Activated CD4-positive, alpha-beta T cell treated with anti-CD3 and anti-CD28 coated beads, Interleukin-2, amount 10 ng/mL, durations not matched to agents 7 days and 5 days (primary cell): ENCODE measurements around the gene PRR13. TPM values are rescaled to one million over a fixed set of nuclear protein-coding genes. Genes with fewer than 3 reads are reported as not detected.

Experiments used
- CTCF ChIA-PET: fragments of 350-600 bp; sonication (Branson Sonifier 250); formaldehyde crosslinking; loops from one replicate; lab custom pipeline; 2021; ENCODE audit warnings: antibody characterized with exemption; lab: Charles Lee
- POLR2A ChIA-PET: fragments of 350-600 bp; sonication (Branson Sonifier 250); formaldehyde crosslinking; loops from one replicate; lab custom pipeline; 2021; ENCODE audit warnings: antibody characterized with exemption; lab: Charles Lee
- DNase-seq: peaks from one replicate; pipeline ENCODE4 v3.0.0-alpha.2; 2020
- H3K27ac Mint-ChIP-seq: one replicate; pipeline ENCODE4 v1.8.0; 2021; ENCODE audit warnings: mild to moderate bottlenecking, moderate library complexity, mixed read lengths
- H3K27me3 Mint-ChIP-seq: one replicate; pipeline ENCODE4 v1.8.0; 2021; ENCODE audit warnings: mixed read lengths
- H3K36me3 Mint-ChIP-seq: one replicate; pipeline ENCODE4 v1.8.0; 2021; ENCODE audit warnings: low read depth, mixed read lengths
- H3K4me1 Mint-ChIP-seq: one replicate; pipeline ENCODE4 v1.8.0; 2021; ENCODE audit warnings: mixed read lengths
- H3K4me3 Mint-ChIP-seq: one replicate; pipeline ENCODE4 v1.8.0; 2021; ENCODE audit warnings: mild to moderate bottlenecking, moderate library complexity, mixed read lengths
- H3K9me3 Mint-ChIP-seq: one replicate; pipeline ENCODE4 v1.8.0; 2021; ENCODE audit warnings: mixed read lengths
- total RNA-seq, 2 experiments: library from RNA; stranded (reverse); gene quantifications; one replicate each; pipeline ENCODE4 v1.2.3, GENCODE V29; 2021

Gene PRR13
- total RNA-seq, 2 experiments from 2014 or later = 223 to 229 TPM

- no peak for DNase-seq
- Mint-ChIP-seq H3K4me3 (no peak overlapping the region), H3K27ac (no peak overlapping the region), H3K27me3 (no peaks in the 10 kb centered on the region), H3K36me3 (peaks cover 15% of the 10 kb centered on the region), H3K9me3 (no peaks in the 10 kb centered on the region), H3K4me1 (peaks cover 20% of the 10 kb centered on the region)
- ChIA-PET CTCF (interaction anchor here (1.3 to 2.9 kb wide), 4 partner anchors 8 to 168 kb away, joined by 4 to 11 read pairs (median 7); partner anchors contain the start of gene AAAS), POLR2A (no interaction called here)
Measured at GRCh38 chr12:53489242-53489864, 47.8 kb downstream of the PRR13 start.

- Mint-ChIP-seq H3K36me3 (peaks cover 4% of the 10 kb centered on the region), H3K4me3 (peak overlapping the region; percentile 82), H3K4me1 (peaks cover 29% of the 10 kb centered on the region), H3K9me3 (no peaks in the 10 kb centered on the region), H3K27ac (peak overlapping the region; percentile 28), H3K27me3 (no peaks in the 10 kb centered on the region)
- DNase-seq = no peak
- ChIA-PET POLR2A (interaction anchor here (0.6 kb wide), 1 partner anchor 8 kb away, joined by 3 read pairs; no protein-coding TSS in a partner anchor), CTCF (interaction anchor here (0.6 to 1.4 kb wide), 6 partner anchors 9 to 113 kb away, joined by 3 to 8 read pairs (median 3); no protein-coding TSS in a partner anchor)
Measured at GRCh38 chr12:53492188-53492587, 50.7 kb downstream of the PRR13 start.

- H3K4me3 Mint-ChIP-seq = peak overlapping the region; percentile 82
- peak overlapping the region; percentile 67 for H3K27ac Mint-ChIP-seq
- no peaks in the 10 kb centered on the region for H3K36me3 Mint-ChIP-seq
- peaks cover 36% of the 10 kb centered on the region for H3K4me1 Mint-ChIP-seq
- peak; percentile 89 for DNase-seq
- ChIA-PET CTCF (interaction anchor here (0.9 to 1.4 kb wide), 7 partner anchors 9 to 113 kb away, joined by 3 to 4 read pairs (median 3); partner anchors contain the start of gene SP1), POLR2A (interaction anchor here (0.6 kb wide), 1 partner anchor 7 kb away, joined by 3 read pairs; no protein-coding TSS in a partner anchor)
- H3K27me3 Mint-ChIP-seq = no peaks in the 10 kb centered on the region
- no peaks in the 10 kb centered on the region for H3K9me3 Mint-ChIP-seq
Measured at GRCh38 chr12:53492830-53493609, 51.5 kb downstream of the PRR13 start.

GRCh38 chr12:53493610-53494391, 52.3 kb downstream of the PRR13 start:
- Mint-ChIP-seq H3K27ac (peak overlapping the region; percentile 67), H3K9me3 (no peaks in the 10 kb centered on the region), H3K4me1 (peaks cover 43% of the 10 kb centered on the region), H3K27me3 (no peaks in the 10 kb centered on the region), H3K36me3 (no peaks in the 10 kb centered on the region), H3K4me3 (peak overlapping the region; percentile 82)
- no peak for DNase-seq
- CTCF ChIA-PET = interaction anchor here (0.5 to 1.4 kb wide), 9 partner anchors 12 to 172 kb away, joined by 3 to 7 read pairs (median 3); partner anchors contain the start of genes AAAS and SP1
- POLR2A ChIA-PET = no interaction called here

Other genes with a start within 250 kb of the PRR13 start
- 100 to 1,000 TPM; 621 to 702 TPM for gene ITGB7, start 234.5 kb upstream of the PRR13 start, total RNA-seq
- gene RARG, start 209.5 kb upstream of the PRR13 start, total RNA-seq = 10 to 100 TPM; 58.3 to 59.7 TPM
- 100 to 1,000 TPM; 107 to 125 TPM for gene ESPL1, start 173.4 kb upstream of the PRR13 start, total RNA-seq
- 100 to 1,000 TPM; 305 to 335 TPM for gene PFDN5, start 146.2 kb upstream of the PRR13 start, total RNA-seq
- 10 to 100 TPM; 47.9 to 56.4 TPM for gene MYG1, start 142.0 kb upstream of the PRR13 start, total RNA-seq
- 10 to 100 TPM; 59.1 to 63.0 TPM for gene AAAS, start 120.1 kb upstream of the PRR13 start, total RNA-seq
- not detected for gene SP7, start 105.4 kb upstream of the PRR13 start, total RNA-seq
- gene SP1, start 61.6 kb upstream of the PRR13 start, total RNA-seq = 10 to 100 TPM; 94.8 to 99.3 TPM
- gene AMHR2, start 17.9 kb upstream of the PRR13 start, total RNA-seq = not detected
- gene PCBP2, start 10.4 kb downstream of the PRR13 start, total RNA-seq = 100 to 1,000 TPM; 882 to 943 TPM
- gene MAP3K12, start 57.7 kb downstream of the PRR13 start, total RNA-seq = 10 to 100 TPM; 26.0 to 26.1 TPM
- gene TARBP2, start 59.5 kb downstream of the PRR13 start, total RNA-seq = 10 to 100 TPM; 32.6 to 35.9 TPM
- gene NPFF, start 65.8 kb downstream of the PRR13 start, total RNA-seq = not detected
- 10 to 100 TPM; 28.6 to 43.0 TPM for gene ATF7, start 184.6 kb downstream of the PRR13 start, total RNA-seq
- gene ATP5MC2, start 234.3 kb downstream of the PRR13 start, total RNA-seq = 100 to 1,000 TPM; 298 to 356 TPM